Psoas muscle (tissue), 8 donors: ENCODE measurements around the gene TSPOAP1. TPM values are rescaled to one million over a fixed set of nuclear protein-coding genes. Genes with fewer than 3 reads are reported as not detected.

ENCODE experiments used
- ATAC-seq, 4 donors: fragments of 200-7000 bp; cut with Tn5 transposase; one replicate each; pipeline ENCODE4 v1.9.1; 2020; ENCODE audit warnings: moderate library complexity in 3 of 4, mild to moderate bottlenecking in 2 of 4
- DNase-seq, 2 donors: peaks; one replicate each; pipeline ENCODE4 v3.0.0-alpha.2; 2020
- H3K27ac ChIP-seq: fragments of 200-600 bp; one replicate; pipeline ENCODE4 v1.8.0; 2022
- H3K27me3 ChIP-seq, 3 donors: fragments of 200-600 bp in 1 of 3; one replicate each; pipeline versions ENCODE4 v1.6.1 to v1.8.0; 2013 to 2022; ENCODE audit warnings: low read length in 2 of 3, mild to moderate bottlenecking in 2 of 3, moderate library complexity in 1 of 3; ENCODE audit not compliant: insufficient read depth in 3 of 3
- H3K36me3 ChIP-seq, 2 donors: fragments of 200-600 bp in 1 of 2; one replicate each; pipeline versions ENCODE4 v1.6.1 to v1.8.0; 2013 to 2022; ENCODE audit warnings: low read depth in 1 of 2, mild to moderate bottlenecking in 1 of 2, moderate library complexity in 1 of 2; ENCODE audit not compliant: insufficient read depth in 1 of 2
- H3K4me1 ChIP-seq: fragments of 200-600 bp; one replicate; pipeline ENCODE4 v1.8.0; 2022
- H3K4me3 ChIP-seq: fragments of 200-600 bp; one replicate; pipeline ENCODE4 v1.8.0; 2022; ENCODE audit warnings: mild to moderate bottlenecking
- H3K9me3 ChIP-seq: fragments of 200-600 bp; one replicate; pipeline ENCODE4 v1.8.0; 2022
- WGBS, 3 donors: extraction: QIAGEN DNeasy Blood & Tissue Kit; methylation state at CpG; one replicate each; pipeline versions ENCODE4 v1.1.6 to v1.1.7; 2013; 5-methylcytosine and 5-hydroxymethylcytosine counted together
- intact Hi-C, 2 donors: fragments of 100-400 bp; cut with DNase I; formaldehyde crosslinking; loops; one replicate each; pipeline versions ENCODE4 v1.11.0 to v1.14.2; 2022
- polyA plus RNA-seq, 3 donors: library from polyadenylated mRNA; stranded (reverse); fragments of 200-250 nt; gene quantifications; one replicate each; pipeline ENCODE4 v1.2.3, GENCODE V29; 2013
- total RNA-seq, 4 donors: library from RNA; stranded (reverse); fragmentation: NEBNext Ultra II Directional in 2 of 4; extraction: Animal tissue kit (Norgen Biotek cat#: 25700) in 2 of 4; gene quantifications; one replicate each; pipeline versions ENCODE4 v1.2.1 to v1.2.4, GENCODE V29; 2021 to 2023
- TF ChIP-seq, protein P1 (sequence below): fragments of 200-600 bp; IDR thresholded peaks from one replicate; pipeline ENCODE4 v1.8.0; 2022; ENCODE audit warnings: antibody characterized with exemption
- donor health status: healthy with polysubstance abuse.
- donor health status: DM: no; HTN: no; CAD: no; lungs with moderate emphysema.
- donor health status: Bipolar disorder and iron deficiency.
- donor health status: healthy.
- donor health status: DM: yes; HTN: yes; CAD: no.
- donor health status: DM: no; HTN: no; CAD: no.
- donor health status: DM: no; HTN: no; CAD: no.
- donor health status: DM: yes; HTN: yes; CAD: no.

Gene TSPOAP1
- total and polyA plus RNA-seq, 7 donors, result 0.40 to 6.6 (median 2.3) TPM

DNA sequence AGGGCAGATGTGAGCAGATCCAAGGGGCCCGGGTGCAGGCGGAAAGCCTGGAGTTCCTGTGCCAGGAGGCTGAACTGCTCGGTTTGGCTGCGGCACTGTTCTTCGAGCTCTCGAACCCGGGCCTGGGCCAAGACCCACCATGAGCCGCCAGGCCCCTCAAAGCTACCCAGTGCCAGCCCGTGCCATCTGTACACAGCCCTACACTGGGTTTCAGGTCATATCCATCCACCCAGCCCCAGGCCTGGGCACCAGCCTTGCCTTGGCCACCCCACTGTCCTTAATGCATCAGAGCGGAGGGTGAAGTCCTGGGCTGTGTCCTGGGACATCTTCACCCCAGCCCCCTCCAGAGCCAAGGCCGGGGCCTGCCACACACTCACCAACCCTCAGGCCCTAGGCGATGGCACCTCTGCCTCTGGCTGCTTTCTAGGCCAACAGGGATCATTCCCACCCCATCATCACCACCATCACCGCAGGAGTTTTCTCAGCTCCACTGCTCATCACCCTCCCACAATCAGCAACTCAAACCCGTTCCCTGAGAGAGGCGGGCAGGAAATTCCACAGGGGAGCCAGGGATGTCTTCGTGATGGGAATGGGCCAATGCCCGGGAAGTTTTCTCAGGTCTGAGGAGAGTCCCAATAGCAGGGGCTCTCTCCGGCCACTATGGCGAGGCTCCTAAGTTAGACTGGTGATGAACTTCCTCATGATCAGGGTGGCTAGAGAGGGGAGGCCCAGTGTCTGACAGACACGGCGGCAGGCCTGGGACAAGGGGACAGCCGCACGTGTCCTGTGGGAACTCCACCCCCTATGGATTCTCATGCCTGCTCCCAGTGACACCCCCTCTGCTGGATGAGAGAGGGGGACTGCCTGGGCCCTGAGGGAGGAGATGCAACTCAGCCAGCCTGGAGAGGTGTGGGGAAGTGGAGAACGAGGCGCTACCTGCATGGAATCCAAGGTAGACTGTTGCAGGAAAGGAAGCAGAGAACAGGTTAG, 9.1 kb downstream of the TSPOAP1 start:
- Histone ChIP-seq H3K4me3 (no peak overlapping the region), H3K36me3 (no peaks in the 10 kb centered on the region), H3K4me1 (no peaks in the 10 kb centered on the region), H3K9me3 (no peaks in the 10 kb centered on the region), H3K27me3 (no peaks in the 10 kb centered on the region), H3K27ac (no peak overlapping the region)
- intact Hi-C loops, result loop anchor here in 1 of 2 donors (5.0 kb wide), 1 partner anchor 128 kb away; no protein-coding TSS in a partner anchor
- no peak for ATAC-seq
- 79 to 87% (median 84%) methylated on average over 24 to 25 of the region's 25 CpGs for WGBS, 3 donors
- peak in 1 of 2 donors; percentile 48 for DNase-seq
- TF ChIP-seq, protein P1, sequence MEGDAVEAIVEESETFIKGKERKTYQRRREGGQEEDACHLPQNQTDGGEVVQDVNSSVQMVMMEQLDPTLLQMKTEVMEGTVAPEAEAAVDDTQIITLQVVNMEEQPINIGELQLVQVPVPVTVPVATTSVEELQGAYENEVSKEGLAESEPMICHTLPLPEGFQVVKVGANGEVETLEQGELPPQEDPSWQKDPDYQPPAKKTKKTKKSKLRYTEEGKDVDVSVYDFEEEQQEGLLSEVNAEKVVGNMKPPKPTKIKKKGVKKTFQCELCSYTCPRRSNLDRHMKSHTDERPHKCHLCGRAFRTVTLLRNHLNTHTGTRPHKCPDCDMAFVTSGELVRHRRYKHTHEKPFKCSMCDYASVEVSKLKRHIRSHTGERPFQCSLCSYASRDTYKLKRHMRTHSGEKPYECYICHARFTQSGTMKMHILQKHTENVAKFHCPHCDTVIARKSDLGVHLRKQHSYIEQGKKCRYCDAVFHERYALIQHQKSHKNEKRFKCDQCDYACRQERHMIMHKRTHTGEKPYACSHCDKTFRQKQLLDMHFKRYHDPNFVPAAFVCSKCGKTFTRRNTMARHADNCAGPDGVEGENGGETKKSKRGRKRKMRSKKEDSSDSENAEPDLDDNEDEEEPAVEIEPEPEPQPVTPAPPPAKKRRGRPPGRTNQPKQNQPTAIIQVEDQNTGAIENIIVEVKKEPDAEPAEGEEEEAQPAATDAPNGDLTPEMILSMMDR, result no peak

DNA sequence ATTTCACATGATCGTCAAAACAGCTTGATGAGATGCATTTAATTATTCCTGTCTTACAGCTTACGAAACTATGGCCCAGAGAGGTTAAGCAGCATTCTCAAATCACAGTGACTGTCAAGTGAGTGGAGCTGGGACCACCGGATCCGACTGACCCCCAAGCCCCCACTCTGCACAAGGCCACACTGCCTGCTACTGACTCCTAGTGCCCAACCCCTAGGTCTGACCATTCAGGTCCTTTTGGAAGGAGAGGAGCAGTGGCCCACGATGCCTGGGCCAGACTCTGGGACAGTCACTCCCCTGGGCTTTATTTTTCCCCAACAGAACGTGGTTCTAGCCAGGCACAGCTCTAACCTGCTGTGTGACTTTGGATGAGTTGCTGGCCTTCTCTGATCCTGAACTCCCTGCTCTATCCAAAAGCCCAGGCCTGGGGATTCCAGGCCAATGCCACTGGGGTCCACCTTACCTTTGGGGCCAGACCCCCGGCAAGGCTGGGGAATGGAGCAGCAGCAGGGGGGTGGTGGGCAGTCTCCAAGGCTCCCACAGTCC, 9.9 kb downstream of the TSPOAP1 start:
- H3K4me3 ChIP-seq, result no peak overlapping the region
- no peak for DNase-seq
- H3K27ac ChIP-seq, result no peak overlapping the region
- TF ChIP-seq, protein P1, result no peak
- no peaks in the 10 kb centered on the region for H3K36me3 ChIP-seq
- 75 to 85% (median 76%) methylated on average over 7 of the region's 7 CpGs for WGBS, 3 donors
- no peaks in the 10 kb centered on the region for H3K27me3 ChIP-seq
- H3K4me1 ChIP-seq, result no peaks in the 10 kb centered on the region
- ATAC-seq, result no peak
- H3K9me3 ChIP-seq, result no peaks in the 10 kb centered on the region
- intact Hi-C loops, result loop anchor here in 1 of 2 donors (5.0 kb wide), 1 partner anchor 129 kb away; no protein-coding TSS in a partner anchor

DNA sequence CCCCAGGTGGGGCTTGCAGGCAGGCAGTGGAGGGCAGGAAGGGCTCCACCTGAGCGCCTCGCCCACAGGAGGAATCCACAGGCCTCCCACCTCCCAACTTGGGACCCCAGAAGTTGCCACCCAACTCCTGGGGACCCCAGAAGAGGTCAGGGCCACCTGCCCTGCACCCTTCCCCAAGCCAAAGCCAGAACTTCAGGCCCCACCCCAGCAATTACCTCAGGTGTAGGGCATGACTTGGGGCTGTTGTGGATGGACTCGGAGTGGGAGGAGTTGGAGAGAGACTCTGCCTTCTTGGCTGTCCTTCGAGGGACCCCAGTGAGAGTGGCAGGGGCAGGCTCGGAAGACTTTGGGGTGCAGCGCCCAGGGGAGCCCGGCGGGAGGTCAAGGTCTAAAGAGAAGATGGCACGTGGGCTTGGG, 10.5 kb downstream of the TSPOAP1 start:
- DNase-seq (no peak), ATAC-seq (no peak)
- Histone ChIP-seq H3K9me3 (no peaks in the 10 kb centered on the region), H3K4me1 (no peaks in the 10 kb centered on the region), H3K36me3 (no peaks in the 10 kb centered on the region), H3K27me3 (no peaks in the 10 kb centered on the region), H3K4me3 (no peak overlapping the region), H3K27ac (no peak overlapping the region)
- intact Hi-C loops, result loop anchor here in 1 of 2 donors (5.0 kb wide), 1 partner anchor 129 kb away; no protein-coding TSS in a partner anchor
- 90 to 94% (median 94%) methylated on average over 9 of the region's 9 CpGs for WGBS, 3 donors
- TF ChIP-seq, protein P1, result no peak

DNA sequence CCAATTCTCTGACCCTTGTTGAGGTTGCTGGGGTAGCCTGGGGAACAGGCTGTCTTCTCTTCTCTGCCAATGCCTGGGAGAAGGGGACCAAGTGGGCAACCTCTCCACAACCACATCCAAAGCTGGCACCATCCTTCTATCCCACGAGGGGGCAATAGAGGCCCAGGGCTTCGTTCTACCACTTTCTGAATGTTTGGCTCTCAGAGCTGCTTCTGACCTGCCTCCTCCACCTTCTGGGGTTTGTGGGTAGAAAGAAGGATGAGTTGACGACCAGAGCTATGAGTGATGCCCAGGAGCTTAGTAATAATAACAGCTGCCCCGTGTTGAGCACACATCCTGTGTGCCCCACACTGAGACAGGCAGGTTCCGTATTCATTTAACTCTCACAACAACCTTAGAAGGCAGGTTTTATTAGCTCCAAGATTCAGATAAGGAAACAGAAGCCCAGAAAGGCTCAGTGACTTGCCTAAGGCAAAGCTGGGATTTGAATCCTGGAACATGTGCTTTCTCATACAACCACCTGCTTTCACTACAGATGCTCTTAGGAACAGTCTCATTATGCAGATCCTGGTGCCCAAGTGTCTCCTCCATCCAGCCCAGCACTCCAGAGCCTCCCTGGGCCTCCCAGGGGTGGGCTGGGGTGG, 11.1 kb downstream of the TSPOAP1 start:
- TF ChIP-seq, protein P1, result peak; percentile 24
- intact Hi-C loops, result loop anchor here in 1 of 2 donors (5.0 kb wide), 1 partner anchor 130 kb away; no protein-coding TSS in a partner anchor
- ATAC-seq (peak in 1 of 4 donors; percentile 19), DNase-seq (no peak)
- Histone ChIP-seq H3K36me3 (no peaks in the 10 kb centered on the region), H3K9me3 (no peaks in the 10 kb centered on the region), H3K27me3 (no peaks in the 10 kb centered on the region), H3K27ac (no peak overlapping the region), H3K4me3 (no peak overlapping the region), H3K4me1 (no peaks in the 10 kb centered on the region)
- 36 to 54% (median 41%) methylated on average over 5 of the region's 5 CpGs for WGBS, 3 donors
